HEK293 (cell line): ENCODE measurements around the gene TTC32.
A peak's percentile ranks its signal among the peaks of the same experiment; 100 is the strongest.

ENCODE experiments used
- CTCF ChIA-PET: fragments of 350-600 bp; formaldehyde crosslinking; extraction: SDS; loops from one replicate; lab custom pipeline; 2021; ENCODE audit warnings: antibody characterized with exemption; lab: Yijun Ruan, JAX
- POLR2A ChIA-PET: fragments of 300-600 bp; formaldehyde crosslinking; extraction: SDS; loops from one replicate; lab custom pipeline; 2020; ENCODE audit warnings: antibody characterized with exemption, inconsistent platforms; lab: Yijun Ruan, JAX
- H3K27ac ChIP-seq: fragments of 200-500 bp; sonication (Bioruptor generic); 2 replicates; pipeline ENCODE4 v1.5.1; 2014; ENCODE audit warnings: low read depth, low read length, control low read depth, inconsistent platforms; ENCODE audit errors: extremely low read depth
- H3K36me3 ChIP-seq, 2 experiments: fragments of 200-500 bp in 1 of 2; sonication (Bioruptor generic) in 1 of 2; 1 replicate in 1 of 2; 2 replicates in 1 of 2; pipeline ENCODE4 v1.5.1; 2014 to 2017; ENCODE audit warnings: inconsistent platforms in 2 of 2, low read length in 2 of 2; ENCODE audit not compliant: control insufficient read depth in 2 of 2, insufficient read depth in 1 of 2
- H3K4me1 ChIP-seq: fragments of 200-500 bp; sonication (Bioruptor generic); 2 replicates; pipeline ENCODE4 v1.5.1; 2014; ENCODE audit warnings: mild to moderate bottlenecking, low read length, inconsistent platforms; ENCODE audit not compliant: control insufficient read depth, insufficient read depth
- H3K4me3 ChIP-seq: 2 replicates; pipeline ENCODE4 v1.5.1; 2011; ENCODE audit warnings: low read depth, mild to moderate bottlenecking, control low read depth, low read length, moderate library complexity
- H3K9me3 ChIP-seq: fragments of 200-500 bp; sonication (Bioruptor generic); 2 replicates; pipeline ENCODE4 v1.5.1; 2014; ENCODE audit warnings: low read depth, low read length, inconsistent platforms; ENCODE audit not compliant: control insufficient read depth, insufficient read depth
- CTCF ChIP-seq: fragments of 450-650 bp; formaldehyde crosslinking; IDR thresholded peaks from 2 replicates; pipeline ENCODE4 v1.5.1; 2016; ENCODE audit warnings: missing biosample characterization, missing genetic modification characterization
- EGR2 ChIP-seq: fragments of 450-650 bp; formaldehyde crosslinking; IDR thresholded peaks from 2 replicates; pipeline ENCODE4 v1.5.1; 2016; ENCODE audit warnings: low read depth, missing biosample characterization, missing genetic modification characterization
- KLF9 ChIP-seq: fragments of 450-650 bp; formaldehyde crosslinking; IDR thresholded peaks from 2 replicates; pipeline ENCODE4 v1.5.1; 2016; ENCODE audit warnings: missing biosample characterization, missing genetic modification characterization, low read depth
- SCRT2 ChIP-seq: fragments of 450-650 bp; formaldehyde crosslinking; IDR thresholded peaks from 2 replicates; pipeline ENCODE4 v1.5.1; 2016; ENCODE audit warnings: missing biosample characterization, missing genetic modification characterization
- SP7 ChIP-seq: fragments of 450-650 bp; formaldehyde crosslinking; IDR thresholded peaks from 2 replicates; pipeline ENCODE4 v1.5.1; 2016; ENCODE audit warnings: missing biosample characterization, missing genetic modification characterization
- TCF7L2 ChIP-seq: IDR thresholded peaks from 2 replicates; pipeline ENCODE4 v1.6.1; 2011; ENCODE audit warnings: low read depth, mild to moderate bottlenecking, inconsistent platforms, low read length, moderate library complexity, borderline replicate concordance
- YY2 ChIP-seq: fragments of 450-650 bp; formaldehyde crosslinking; IDR thresholded peaks from 2 replicates; pipeline ENCODE4 v1.5.1; 2016; ENCODE audit warnings: missing biosample characterization, missing genetic modification characterization
- ZBTB20 ChIP-seq: fragments of 450-650 bp; formaldehyde crosslinking; IDR thresholded peaks from 2 replicates; pipeline ENCODE4 v1.5.1; 2016; ENCODE audit warnings: missing biosample characterization, missing genetic modification characterization
- ZBTB21 ChIP-seq: fragments of 450-650 bp; formaldehyde crosslinking; IDR thresholded peaks from 2 replicates; pipeline ENCODE4 v1.5.1; 2017; ENCODE audit warnings: missing biosample characterization, missing genetic modification characterization
- ZBTB6 ChIP-seq: fragments of 450-650 bp; formaldehyde crosslinking; IDR thresholded peaks from 2 replicates; pipeline ENCODE4 v1.5.1; 2017; ENCODE audit warnings: missing biosample characterization, missing genetic modification characterization
- ZFP3 ChIP-seq: fragments of 450-650 bp; formaldehyde crosslinking; IDR thresholded peaks from 2 replicates; pipeline ENCODE4 v1.5.1; 2016; ENCODE audit warnings: low read depth, missing biosample characterization, missing genetic modification characterization
- ZFP37 ChIP-seq: fragments of 450-650 bp; formaldehyde crosslinking; IDR thresholded peaks from 2 replicates; pipeline ENCODE4 v1.5.1; 2016; ENCODE audit warnings: missing biosample characterization, missing genetic modification characterization
- ZFP41 ChIP-seq: fragments of 450-650 bp; formaldehyde crosslinking; IDR thresholded peaks from 2 replicates; pipeline ENCODE4 v1.5.1; 2016; ENCODE audit warnings: missing biosample characterization, missing genetic modification characterization, borderline replicate concordance
- ZNF140 ChIP-seq: fragments of 450-650 bp; formaldehyde crosslinking; IDR thresholded peaks from 2 replicates; pipeline ENCODE4 v1.5.1; 2016; ENCODE audit warnings: missing biosample characterization, missing genetic modification characterization
- ZNF146 ChIP-seq: fragments of 450-650 bp; formaldehyde crosslinking; IDR thresholded peaks from 2 replicates; pipeline ENCODE4 v1.5.1; 2016; ENCODE audit warnings: missing biosample characterization, missing genetic modification characterization
- ZNF174 ChIP-seq: fragments of 450-650 bp; formaldehyde crosslinking; IDR thresholded peaks from 2 replicates; pipeline ENCODE4 v1.5.0; 2017; ENCODE audit warnings: missing biosample characterization, mild to moderate bottlenecking, missing genetic modification characterization
- ZNF266 ChIP-seq: fragments of 450-650 bp; formaldehyde crosslinking; IDR thresholded peaks from 2 replicates; pipeline ENCODE4 v1.5.1; 2016; ENCODE audit warnings: missing biosample characterization, missing genetic modification characterization, low read depth
- ZNF324 ChIP-seq: fragments of 450-650 bp; formaldehyde crosslinking; IDR thresholded peaks from 2 replicates; pipeline ENCODE4 v1.5.1; 2016; ENCODE audit warnings: missing biosample characterization, missing genetic modification characterization
- ZNF335 ChIP-seq: fragments of 450-650 bp; formaldehyde crosslinking; conservative IDR thresholded peaks from 2 replicates; pipeline ENCODE4 v1.5.1; 2016; ENCODE audit warnings: missing biosample characterization, missing genetic modification characterization
- ZNF398 ChIP-seq: fragments of 450-650 bp; formaldehyde crosslinking; IDR thresholded peaks from 2 replicates; pipeline ENCODE4 v1.5.1; 2017; ENCODE audit warnings: missing biosample characterization, missing genetic modification characterization
- ZNF473 ChIP-seq: fragments of 450-650 bp; formaldehyde crosslinking; IDR thresholded peaks from 2 replicates; pipeline ENCODE4 v1.5.1; 2017; ENCODE audit warnings: missing biosample characterization, missing genetic modification characterization
- ZNF488 ChIP-seq: fragments of 450-650 bp; formaldehyde crosslinking; IDR thresholded peaks from 2 replicates; pipeline ENCODE4 v1.5.1; 2016; ENCODE audit warnings: missing biosample characterization, missing genetic modification characterization
- ZNF510 ChIP-seq: fragments of 450-650 bp; formaldehyde crosslinking; IDR thresholded peaks from 2 replicates; pipeline ENCODE4 v1.5.1; 2018; ENCODE audit warnings: mild to moderate bottlenecking, missing genetic modification characterization, missing biosample characterization; ENCODE audit not compliant: insufficient replicate concordance
- ZNF530 ChIP-seq: fragments of 450-650 bp; formaldehyde crosslinking; IDR thresholded peaks from 2 replicates; pipeline ENCODE4 v1.5.1; 2016; ENCODE audit warnings: low read depth, missing biosample characterization, missing genetic modification characterization
- ZNF549 ChIP-seq: fragments of 450-650 bp; IDR thresholded peaks from 2 replicates; pipeline ENCODE4 v1.5.1; 2018; ENCODE audit warnings: missing biosample characterization, missing genetic modification characterization, mild to moderate bottlenecking, inconsistent platforms, moderate library complexity
- ZNF654 ChIP-seq: fragments of 450-650 bp; formaldehyde crosslinking; IDR thresholded peaks from 2 replicates; pipeline ENCODE4 v1.5.1; 2016; ENCODE audit warnings: low read depth, missing biosample characterization, missing genetic modification characterization
- ZNF658 ChIP-seq: fragments of 450-650 bp; formaldehyde crosslinking; IDR thresholded peaks from 2 replicates; pipeline ENCODE4; 2016; ENCODE audit warnings: missing biosample characterization, missing genetic modification characterization
- ZNF776 ChIP-seq: fragments of 450-650 bp; formaldehyde crosslinking; IDR thresholded peaks from 2 replicates; pipeline ENCODE4 v1.5.0; 2017; ENCODE audit warnings: missing biosample characterization, missing genetic modification characterization, borderline replicate concordance
- ZNF830 ChIP-seq: fragments of 450-650 bp; IDR thresholded peaks from 2 replicates; pipeline ENCODE4 v1.5.0; 2018; ENCODE audit warnings: missing biosample characterization, missing genetic modification characterization, low read depth, mild to moderate bottlenecking, moderate library complexity
- ZNF837 ChIP-seq: fragments of 450-650 bp; formaldehyde crosslinking; IDR thresholded peaks from 2 replicates; pipeline ENCODE4 v1.5.1; 2016; ENCODE audit warnings: missing biosample characterization, missing genetic modification characterization
- ZSCAN30 ChIP-seq: fragments of 450-650 bp; IDR thresholded peaks from 2 replicates; pipeline ENCODE4 v1.5.1; 2018; ENCODE audit warnings: missing biosample characterization, mild to moderate bottlenecking, missing genetic modification characterization, moderate library complexity
- ZSCAN5A ChIP-seq: fragments of 450-650 bp; formaldehyde crosslinking; IDR thresholded peaks from 2 replicates; pipeline ENCODE4 v1.5.1; 2016; ENCODE audit warnings: missing biosample characterization, missing genetic modification characterization

TTC32 gene

GRCh38 chr2:19863303-19864041 lies 38.3 kb downstream of the TTC32 start:
- Histone ChIP-seq H3K36me3 (no peaks in the 10 kb centered on the region), H3K27ac (no peak overlapping the region), H3K4me1 (no peaks in the 10 kb centered on the region), H3K4me3 (no peak overlapping the region), H3K9me3 (no peaks in the 10 kb centered on the region)
- ChIA-PET CTCF (interaction anchor here (0.6 to 3.2 kb wide), 19 partner anchors 8 to 1353 kb away, joined by 3 to 13 read pairs (median 4); no protein-coding TSS in a partner anchor), POLR2A (interaction anchor here (0.6 kb wide), 1 partner anchor 284 kb away, joined by 3 read pairs; no protein-coding TSS in a partner anchor)
- no peak for TF ChIP-seq ZFP41 (tag by site-specific recombination)
- no peak for TF ChIP-seq ZNF140 (tag by site-specific recombination)
- TF ChIP-seq ZNF830 = no peak
- no peak for TF ChIP-seq ZNF146
- TF ChIP-seq ZBTB21 (tag by site-specific recombination) = no peak
- no peak for TF ChIP-seq ZFP37 (tag by site-specific recombination)
- 0 out of 2 replicates have a peak, but pooled peaks have one; percentile 27 for TF ChIP-seq SCRT2 (tag by site-specific recombination)
- no peak for TF ChIP-seq ZNF776 (tag by site-specific recombination)
- TF ChIP-seq ZSCAN30 = peak; percentile 34; the same call in 1 of the 2 replicates
- no peak for TF ChIP-seq ZBTB20
- TF ChIP-seq ZSCAN5A = peak; percentile 79; the same call in 1 of the 2 replicates
- TF ChIP-seq CTCF (tag by site-specific recombination) = peak; percentile 83
- no peak for TF ChIP-seq ZBTB6 (tag by site-specific recombination)
- no peak for TF ChIP-seq ZNF488 (tag by site-specific recombination)
- TF ChIP-seq ZNF658 (tag by site-specific recombination) = no peak
- TF ChIP-seq ZNF266 (tag by site-specific recombination) = no peak
- peak; percentile 80 for TF ChIP-seq ZNF654 (tag by site-specific recombination)
- no peak for TF ChIP-seq ZNF837
- no peak for TF ChIP-seq EGR2 (tag by site-specific recombination)
- peak; percentile 47; the same call in 1 of the 2 replicates for TF ChIP-seq ZNF324 (tag by site-specific recombination)
- no peak for TF ChIP-seq SP7
- no peak for TF ChIP-seq ZNF398 (tag by site-specific recombination)
- no peak for TF ChIP-seq ZFP3 (tag by site-specific recombination)
- no peak for TF ChIP-seq TCF7L2
- TF ChIP-seq ZNF174 (tag by site-specific recombination) = no peak
- TF ChIP-seq ZNF473 (tag by site-specific recombination) = no peak
- TF ChIP-seq YY2 (tag by site-specific recombination) = no peak
- TF ChIP-seq ZNF549 = no peak
- TF ChIP-seq KLF9 (tag by site-specific recombination) = no peak
- no peak for TF ChIP-seq ZNF335 (tag by site-specific recombination)
- TF ChIP-seq ZNF510 (tag by site-specific recombination) = no peak
- TF ChIP-seq ZNF530 = no peak
